Ovary (tissue), 9 donors: ENCODE data around the gene LDHA. TPM values are rescaled to one million over a fixed set of nuclear protein-coding genes. Genes with fewer than 3 reads are reported as not detected.

Experiments
- DNase-seq, 5 donors: peaks; one replicate each; pipeline ENCODE4 v3.0.0-alpha.2; 2019 to 2020
- H3K27ac ChIP-seq, 2 donors: fragments of 200-600 bp; one replicate each; pipeline versions ENCODE4 v1.5.1 to v1.8.0; 2019 to 2022
- H3K27me3 ChIP-seq: fragments of 200-600 bp; one replicate; pipeline ENCODE4 v1.8.0; 2022
- H3K36me3 ChIP-seq: fragments of 200-600 bp; sonication (generic); one replicate; pipeline ENCODE4 v1.5.1; 2019
- H3K4me1 ChIP-seq: one replicate; pipeline ENCODE4 v1.8.1; 2013; ENCODE audit warnings: mild to moderate bottlenecking, moderate library complexity; ENCODE audit not compliant: insufficient read depth
- H3K4me3 ChIP-seq: fragments of 200-600 bp; sonication (generic); one replicate; pipeline ENCODE4 v1.5.1; 2017
- H3K9me3 ChIP-seq, 2 donors: fragments of 200-600 bp in 1 of 2; sonication (generic) in 1 of 2; one replicate each; pipeline versions ENCODE4 v1.5.1 to v1.8.1; 2013 to 2019; ENCODE audit warnings: mild to moderate bottlenecking in 1 of 2, moderate library complexity in 1 of 2
- CTCF ChIP-seq, 3 donors: fragments of 450-650 bp in 2 of 3; fragments of 200-600 bp in 1 of 3; IDR thresholded peaks; one replicate each; pipeline versions ENCODE4 v1.5.1 to v1.8.0; 2016 to 2022; ENCODE audit warnings: antibody characterized with exemption in 3 of 3, mild to moderate bottlenecking in 1 of 3
- EP300 ChIP-seq: sonication (generic); formaldehyde crosslinking; IDR thresholded peaks from one replicate; pipeline ENCODE4 v1.6.1; 2017; ENCODE audit warnings: antibody characterized with exemption
- POLR2A ChIP-seq: fragments of 450-650 bp; IDR thresholded peaks from one replicate; pipeline ENCODE4 v1.6.1; 2017; ENCODE audit warnings: antibody characterized with exemption, mild to moderate bottlenecking, moderate library complexity
- WGBS, 3 donors: extraction: QIAGEN DNeasy Blood & Tissue Kit in 1 of 3; methylation state at CpG; one replicate each; pipeline versions ENCODE4 v1.1.5 to v1.1.7; 2013 to 2017; 5-methylcytosine and 5-hydroxymethylcytosine counted together
- intact Hi-C, 4 donors: fragments of 100-400 bp; cut with DNase I; formaldehyde crosslinking; loops; one replicate each; pipeline versions ENCODE4 v1.11.0 to v1.15.1; 2022 to 2023
- microRNA-seq, 3 donors: library from miRNA; unstranded; fragments of <30 nt; microRNA quantifications; one replicate each; pipeline versions ENCODE4 to v1.2.0, GENCODE V29; 2019 to 2020
- polyA plus RNA-seq, 2 donors: library from polyadenylated mRNA; stranded (reverse); fragments of 200-250 nt in 1 of 2; fragments of 350-450 nt in 1 of 2; fragmentation: Illumina TruSeq in 1 of 2; extraction: RNeasy Lipid Tissue Mini Kit (QIAGEN cat#74804) in 1 of 2; gene quantifications; one replicate each; pipeline ENCODE4 v1.2.3, GENCODE V29; 2013 to 2014
- small RNA-seq: library from RNA; depleted of rRNA; stranded (forward); fragments of <200 nt; gene quantifications from one replicate; pipeline ENCODE3, GENCODE V24; 2016
- total RNA-seq, 7 donors: library from RNA; depleted of rRNA in 2 of 7; stranded (reverse); fragments of >200 nt in 2 of 7; fragmentation: NEBNext Ultra II Directional in 3 of 7; extraction: Animal tissue kit (Norgen Biotek cat#: 25700) in 3 of 7; gene quantifications; one replicate each; pipeline versions ENCODE4 v1.1.0 to v1.2.4, GENCODE V29; 2016 to 2023
- donor health status: DM: no; HTN: no; CAD: no; lungs with moderate emphysema.
- donor health status: DM: no; HTN: no; CAD: no.
- donor health status: Bipolar disorder and iron deficiency.
- donor health status: DM: yes; HTN: yes; CAD: no.
- donor health status: DM: no; HTN: no; CAD: no.
- donor health status: DM: yes; HTN: yes; CAD: no.

LDHA gene
- total and polyA plus RNA-seq, 9 donors, result 110 to 444 (median 199) TPM

GRCh38 chr11:18449251-18449650 is 54.9 kb downstream of the LDHA start:
- WGBS, 3 donors, result 88 to 89% (median 88%) methylated on average over 3 of the region's 3 CpGs
- TF ChIP-seq EP300, result no peak
- TF ChIP-seq POLR2A, result no peak
- TF ChIP-seq CTCF (IDR thresholded peaks at IDR 0.05), result no peak
- no peak for DNase-seq
- intact Hi-C loops, result no loop called here
- Histone ChIP-seq H3K9me3 (no peaks in the 10 kb centered on the region), H3K4me3 (no peak overlapping the region), H3K27me3 (no peaks in the 10 kb centered on the region), H3K27ac (no peak overlapping the region), H3K36me3 (no peaks in the 10 kb centered on the region), H3K4me1 (no peaks in the 10 kb centered on the region)

- intact Hi-C loops, result no loop called here
- Histone ChIP-seq H3K27me3 (no peaks in the 10 kb centered on the region), H3K27ac (no peak overlapping the region), H3K9me3 (no peaks in the 10 kb centered on the region), H3K4me1 (no peaks in the 10 kb centered on the region), H3K36me3 (no peaks in the 10 kb centered on the region), H3K4me3 (no peak overlapping the region)
- TF ChIP-seq EP300 (no peak), CTCF (IDR thresholded peaks at IDR 0.05) (no peak)
- no peak for DNase-seq
- 74 to 81% (median 80%) methylated on average over 2 of the region's 2 CpGs for WGBS, 3 donors
Observed at GRCh38 chr11:18452927-18453326, 58.6 kb downstream of the LDHA start.

- no peak within 1 kb of the TSS for H3K27ac ChIP-seq
- intact Hi-C loops, result no loop called here
- no peaks in the 10 kb centered on the region for H3K27me3 ChIP-seq
- H3K4me1 ChIP-seq, result no peaks in the 10 kb centered on the region
- no peak for TF ChIP-seq POLR2A
- TF ChIP-seq CTCF (IDR thresholded peaks at IDR 0.05), result no peak
- TF ChIP-seq EP300, result no peak
- H3K4me3 ChIP-seq, result no peak within 1 kb of the TSS
- H3K36me3 ChIP-seq, result no peaks in the 10 kb centered on the region
- no peaks in the 10 kb centered on the region for H3K9me3 ChIP-seq
- 57 to 79% (median 70%) methylated on average over 47 of the region's 47 CpGs for WGBS, 3 donors
- DNase-seq, result peak in 2 of 5 donors; percentile 16 to 29
Observed at GRCh38 chr11:18455686-18456372, 61.5 kb downstream of the LDHA start, which contains the start of gene LDHAL6A. Gene LDHAL6A (plus strand): TSS chr11:18455856. CDS start chr11:18456681, 825 bp downstream.

- Histone ChIP-seq H3K27me3 (no peaks in the 10 kb centered on the region), H3K27ac (no peak overlapping the region), H3K36me3 (no peaks in the 10 kb centered on the region), H3K9me3 (no peaks in the 10 kb centered on the region), H3K4me1 (no peaks in the 10 kb centered on the region), H3K4me3 (no peak overlapping the region)
- 52 to 62% (median 56%) methylated on average over 3 of the region's 3 CpGs for WGBS, 3 donors
- no peak for DNase-seq
- TF ChIP-seq EP300 (no peak), CTCF (IDR thresholded peaks at IDR 0.05) (no peak), POLR2A (no peak)
- intact Hi-C loops, result no loop called here
Observed at GRCh38 chr11:18457450-18457849, 63.1 kb downstream of the LDHA start.

Small RNA genes lying within 50 kb of the gene (microRNA-seq; reads per million reads assigned to microRNA genes)
- 0 to 0.63 (median 0) reads per million in 3 donors for gene MIR3159

Small RNA genes lying within 50 kb of the gene (small RNA-seq; reads per million reads assigned to genes)
- gene MIR3159, result 0.25 reads per million

Other genes starting within 250 kb of the LDHA start
- not detected for gene MRGPRX4, start 221.7 kb upstream of the LDHA start, total RNA-seq
- gene MRGPRX4, start 221.7 kb upstream of the LDHA start, polyA plus RNA-seq, result not detected
- under 1 TPM in 1 of 7 donors, not detected in 6; 0.57 TPM for gene SAA4, start 157.8 kb upstream of the LDHA start, total RNA-seq
- gene SAA4, start 157.8 kb upstream of the LDHA start, polyA plus RNA-seq, result not detected
- 10 to 100 TPM in 1 of 7 donors, 1 to 10 TPM in 2, under 1 TPM in 1, not detected in 3; 0.95 to 14.7 (median 2.3) TPM for gene SAA2, start 145.9 kb upstream of the LDHA start, total RNA-seq
- gene SAA2, start 145.9 kb upstream of the LDHA start, polyA plus RNA-seq, result under 1 TPM in 1 of 2 donors, not detected in 1; 0.10 TPM
- gene SAA1, start 128.3 kb upstream of the LDHA start, total RNA-seq, result 10 to 100 TPM in 2 of 7 donors, 1 to 10 TPM in 4, not detected in 1; 1.1 to 14.4 (median 4.9) TPM
- gene SAA1, start 128.3 kb upstream of the LDHA start, polyA plus RNA-seq, result 1 to 10 TPM; 1.3 to 4.3 TPM
- 10 to 100 TPM; 17.5 to 32.7 (median 18.5) TPM for gene HPS5, start 72.4 kb upstream of the LDHA start, total RNA-seq
- 10 to 100 TPM; 11.0 to 19.0 TPM for gene HPS5, start 72.4 kb upstream of the LDHA start, polyA plus RNA-seq
- 10 to 100 TPM; 30.0 to 48.3 (median 38.3) TPM for gene GTF2H1, start 72.0 kb upstream of the LDHA start, total RNA-seq
- 10 to 100 TPM; 23.9 to 41.0 TPM for gene GTF2H1, start 72.0 kb upstream of the LDHA start, polyA plus RNA-seq
- 1 to 10 TPM in 2 of 7 donors, not detected in 5; 1.1 TPM for gene LDHC, start 17.8 kb downstream of the LDHA start, total RNA-seq
- under 1 TPM in 1 of 2 donors, not detected in 1; 0.96 TPM for gene LDHC, start 17.8 kb downstream of the LDHA start, polyA plus RNA-seq
- gene LDHAL6A, start 61.3 kb downstream of the LDHA start, total RNA-seq, result 1 to 10 TPM in 1 of 7 donors, under 1 TPM in 3, not detected in 3; 0.32 to 1.2 (median 0.55) TPM
- under 1 TPM in 1 of 2 donors, not detected in 1; 0.84 TPM for gene LDHAL6A, start 61.3 kb downstream of the LDHA start, polyA plus RNA-seq
- gene TSG101, start 132.4 kb downstream of the LDHA start, total RNA-seq, result 100 to 1,000 TPM in 1 of 7 donors, 10 to 100 TPM in 6; 36.2 to 105 (median 45.9) TPM
- gene TSG101, start 132.4 kb downstream of the LDHA start, polyA plus RNA-seq, result 100 to 1,000 TPM in 1 of 2 donors, 10 to 100 TPM in 1; 52.0 to 129 TPM
- gene UEVLD, start 194.2 kb downstream of the LDHA start, total RNA-seq, result 10 to 100 TPM; 14.9 to 22.9 (median 16.9) TPM
- 10 to 100 TPM in 1 of 2 donors, 1 to 10 TPM in 1; 7.0 to 12.3 TPM for gene UEVLD, start 194.2 kb downstream of the LDHA start, polyA plus RNA-seq
- 1 to 10 TPM in 5 of 7 donors, not detected in 2; 2.7 to 4.6 (median 3.6) TPM for gene MISFA, start 205.2 kb downstream of the LDHA start, total RNA-seq
- 1 to 10 TPM in 1 of 2 donors, under 1 TPM in 1; 0.79 to 2.5 TPM for gene MISFA, start 205.2 kb downstream of the LDHA start, polyA plus RNA-seq
- gene SPTY2D1, start 239.8 kb downstream of the LDHA start, total RNA-seq, result 10 to 100 TPM; 14.0 to 24.9 (median 19.0) TPM
- gene SPTY2D1, start 239.8 kb downstream of the LDHA start, polyA plus RNA-seq, result 10 to 100 TPM in 1 of 2 donors, 1 to 10 TPM in 1; 8.2 to 25.2 TPM